A673 (cell line): ENCODE measurements around the gene RNMT. TPM values are rescaled to one million over a fixed set of nuclear protein-coding genes. Genes with fewer than 3 reads are reported as not detected.

ENCODE experiments used
- BruUV-seq: library from RNA; stranded (reverse); fragments of 400-500 nt; replicated peaks from 2 replicates; lab custom pipeline; 2021; lab: Mats Ljungman, UMichigan
- CTCF ChIA-PET: fragments of 300-600 bp; sonication (Branson Sonifier 250); formaldehyde crosslinking; loops from one replicate; lab custom pipeline; 2022; ENCODE audit warnings: antibody characterized with exemption; lab: Charles Lee
- POLR2A ChIA-PET: fragments of 300-600 bp; sonication (Branson Sonifier 250); formaldehyde crosslinking; loops from one replicate; lab custom pipeline; 2022; ENCODE audit warnings: antibody characterized with exemption; ENCODE audit not compliant: low non-redundant PET; lab: Charles Lee
- DNase-seq: peaks from one replicate; pipeline ENCODE4 v3.0.0-alpha.2; 2015; ENCODE audit warnings: low spot score
- H3K27ac ChIP-seq: fragments of 200-600 bp; sonication (generic); 2 replicates; pipeline ENCODE4 v1.5.1; 2016; ENCODE audit warnings: mixed run types, low read depth, mild to moderate bottlenecking, mixed read lengths, antibody characterized with exemption, low read length; ENCODE audit not compliant: poor library complexity, severe bottlenecking
- H3K27me3 ChIP-seq: fragments of 200-600 bp; sonication (generic); replicated peaks from 2 replicates; pipeline ENCODE4 v1.6.1; 2017; ENCODE audit warnings: mixed run types, low read depth, mild to moderate bottlenecking, mixed read lengths, antibody characterized with exemption, low read length; ENCODE audit not compliant: insufficient read depth, poor library complexity
- H3K36me3 ChIP-seq: fragments of 200-600 bp; sonication (generic); 2 replicates; pipeline ENCODE4 v1.6.1; 2016; ENCODE audit warnings: mixed run types, mild to moderate bottlenecking, mixed read lengths, antibody characterized with exemption, low read length; ENCODE audit not compliant: insufficient read depth, poor library complexity, severe bottlenecking
- H3K4me1 ChIP-seq: fragments of 200-600 bp; sonication (generic); 2 replicates; pipeline ENCODE4 v1.6.1; 2017; ENCODE audit warnings: mixed run types, mild to moderate bottlenecking, mixed read lengths, antibody characterized with exemption, low read length; ENCODE audit not compliant: insufficient read depth, poor library complexity, severe bottlenecking
- H3K4me3 ChIP-seq: fragments of 200-600 bp; sonication (generic); 2 replicates; pipeline ENCODE4 v1.5.1; 2016; ENCODE audit warnings: low read depth, mixed run types, mild to moderate bottlenecking, mixed read lengths, low read length; ENCODE audit not compliant: poor library complexity, severe bottlenecking
- H3K9me3 ChIP-seq: fragments of 200-600 bp; sonication (generic); 2 replicates; pipeline ENCODE4 v1.6.1; 2016; ENCODE audit warnings: mixed run types, low read depth, mild to moderate bottlenecking, mixed read lengths, antibody characterized with exemption, low read length; ENCODE audit not compliant: poor library complexity, severe bottlenecking
- CTCF ChIP-seq: fragments of 300-800, 200-600 bp; sonication (generic); conservative IDR thresholded peaks from 2 replicates; pipeline ENCODE4 v1.5.1; 2017; ENCODE audit warnings: low read depth, mild to moderate bottlenecking, antibody characterized with exemption, low read length, moderate library complexity, mixed read lengths
- EZH2 ChIP-seq: fragments of 200-600 bp; sonication (generic); IDR thresholded peaks from 2 replicates; pipeline ENCODE4 v1.6.1; 2017; ENCODE audit warnings: borderline replicate concordance, low read depth, mild to moderate bottlenecking, mixed read lengths, antibody characterized with exemption, low read length; ENCODE audit not compliant: poor library complexity, severe bottlenecking
- intact Hi-C: fragments of 100-400 bp; cut with micrococcal nuclease; formaldehyde crosslinking; loops from one replicate; pipeline ENCODE4 v1.10.0; 2022; ENCODE audit not compliant: unreplicated experiment
- total RNA-seq: library from RNA; stranded (reverse); gene quantifications from 2 replicates; pipeline ENCODE4 v1.2.3, GENCODE V29; 2021

Gene RNMT
- total RNA-seq, 1 experiment from 2014 or later: 31.4 TPM

- BruUV-seq: no TSS peak
- no peak for DNase-seq
- H3K36me3 ChIP-seq: no peaks in the 10 kb centered on the region
- POLR2A ChIA-PET: no interaction called here
- H3K27ac ChIP-seq: no peak overlapping the region
- H3K9me3 ChIP-seq: peaks cover 7% of the 10 kb centered on the region
- H3K4me3 ChIP-seq: no peak overlapping the region
- H3K27me3 ChIP-seq: no peaks in the 10 kb centered on the region
- TF ChIP-seq EZH2: no peak
- H3K4me1 ChIP-seq: no peaks in the 10 kb centered on the region
- CTCF ChIA-PET: no interaction called here
- intact Hi-C loops: no loop called here
Measured at GRCh38 chr18:13710414-13710831, 16.1 kb upstream of the RNMT start.

- Histone ChIP-seq H3K36me3 (no peaks in the 10 kb centered on the region), H3K4me3 (no peak overlapping the region), H3K9me3 (no peaks in the 10 kb centered on the region), H3K27me3 (no peaks in the 10 kb centered on the region), H3K27ac (no peak overlapping the region), H3K4me1 (no peaks in the 10 kb centered on the region)
- intact Hi-C loops: no loop called here
- DNase-seq: no peak
- BruUV-seq: no TSS peak
- no peak for TF ChIP-seq EZH2
- no peak for TF ChIP-seq CTCF
- ChIA-PET CTCF (no interaction called here), POLR2A (no interaction called here)
Measured at GRCh38 chr18:13712400-13713131, 13.9 kb upstream of the RNMT start.

- TF ChIP-seq CTCF (no peak), EZH2 (no peak)
- Histone ChIP-seq H3K36me3 (no peaks in the 10 kb centered on the region), H3K4me1 (no peaks in the 10 kb centered on the region), H3K27me3 (no peaks in the 10 kb centered on the region), H3K4me3 (no peak overlapping the region), H3K27ac (no peak overlapping the region), H3K9me3 (no peaks in the 10 kb centered on the region)
- POLR2A ChIA-PET: no interaction called here
- CTCF ChIA-PET: no interaction called here
- no peak for DNase-seq
- no TSS peak for BruUV-seq
- intact Hi-C loops: loop anchor here (1.0 kb wide), 1 partner anchor 13 kb away; the partner anchor contains the start of genes FAM210A and RNMT
Measured at GRCh38 chr18:13713455-13714055, 12.9 kb upstream of the RNMT start.
